C1 segment of cervical spinal cord (tissue), 14 donors: ENCODE measurements around the gene PAX2.
A peak's percentile ranks its signal among the peaks of the same experiment; 100 is the strongest.

Source experiments
- DNase-seq, 14 donors: peaks; one replicate each; lab custom pipeline; 2025; lab: John Stamatoyannopoulos, UW

PAX2 gene

DNA sequence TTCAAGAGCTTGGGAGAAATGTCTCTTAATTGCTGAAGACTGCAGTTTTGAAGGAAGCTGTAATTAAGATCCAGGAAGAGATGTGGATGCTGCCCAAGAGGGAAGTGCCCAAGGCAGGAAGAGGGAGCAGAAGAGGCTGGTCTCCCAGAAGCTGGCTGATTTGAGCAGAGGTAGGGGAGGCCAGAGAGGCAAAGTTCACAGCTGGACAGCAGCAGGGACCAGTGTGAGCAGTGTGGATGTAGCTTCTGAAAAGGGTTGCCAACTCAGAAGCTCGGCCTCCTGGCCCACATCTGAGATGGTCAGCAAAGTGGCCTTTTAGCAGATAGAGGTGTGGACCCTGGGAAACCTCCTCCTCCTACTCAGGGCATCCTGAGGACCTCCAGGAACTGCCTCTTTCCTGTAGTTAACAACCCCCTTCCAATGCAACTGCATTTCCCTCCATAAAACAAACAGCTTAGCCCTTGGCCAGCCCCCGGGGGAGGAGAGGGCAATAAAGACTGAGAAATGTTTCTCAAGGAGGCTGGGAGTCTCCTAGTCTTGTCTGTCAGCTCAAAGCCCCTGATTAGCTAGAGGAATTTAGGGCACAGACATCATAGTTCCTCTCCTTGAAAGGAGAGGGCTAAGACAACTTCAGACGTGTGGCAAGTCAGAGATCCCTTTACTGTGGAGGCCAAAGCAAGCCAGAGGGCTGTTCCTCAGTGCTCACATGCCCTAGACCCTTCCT, 69.5 kb downstream of the PAX2 start:
- DNase-seq = no peak

DNA sequence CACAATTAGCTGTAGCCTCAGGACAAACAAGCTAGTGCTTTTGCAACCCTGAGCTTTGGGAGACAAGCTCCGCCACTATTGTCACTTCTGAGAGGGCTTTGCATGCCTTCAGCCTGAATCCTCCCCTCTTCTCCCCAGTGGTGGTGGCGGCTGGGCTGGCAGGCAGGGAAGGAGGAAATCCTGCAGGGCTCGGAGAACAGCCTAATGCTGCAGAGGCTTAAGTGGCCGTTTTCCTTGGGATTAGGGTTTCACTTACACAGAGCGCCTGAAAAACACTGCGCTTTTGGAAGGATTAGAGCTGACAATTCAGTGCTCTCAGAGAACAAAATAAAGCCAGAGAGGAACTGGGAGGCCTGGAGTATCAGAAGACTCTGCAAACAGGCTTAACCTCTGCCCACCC, 71.3 kb downstream of the PAX2 start:
- no peak for DNase-seq

DNA sequence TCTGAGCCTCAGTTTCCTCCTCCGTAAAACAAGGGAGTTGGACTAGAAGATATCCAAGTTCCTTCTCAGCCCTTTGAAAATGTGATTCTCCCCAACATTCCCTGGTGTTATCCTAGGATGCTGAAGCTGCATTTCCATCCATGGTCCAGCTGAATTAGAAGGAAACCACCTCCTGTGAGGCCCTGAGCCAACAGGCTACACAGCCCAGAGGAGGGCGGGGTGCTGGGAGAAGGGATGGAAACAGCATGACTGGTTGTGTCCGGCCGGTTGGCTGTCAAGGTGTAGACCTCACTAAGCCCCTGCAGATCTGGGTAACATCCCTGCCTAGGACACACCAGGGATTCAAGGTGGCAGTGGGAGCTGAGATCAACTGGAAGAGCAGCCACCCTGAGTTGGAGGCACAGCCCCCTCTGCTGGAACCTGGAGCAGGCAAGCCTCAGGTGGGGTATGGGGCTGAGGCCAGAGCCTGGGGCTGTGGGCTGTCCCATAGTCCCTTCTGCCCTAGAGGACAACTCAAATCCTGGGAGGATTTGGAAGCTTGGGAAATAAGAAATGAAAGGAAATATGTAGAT, 72.0 kb downstream of the PAX2 start:
- no peak for DNase-seq

DNA sequence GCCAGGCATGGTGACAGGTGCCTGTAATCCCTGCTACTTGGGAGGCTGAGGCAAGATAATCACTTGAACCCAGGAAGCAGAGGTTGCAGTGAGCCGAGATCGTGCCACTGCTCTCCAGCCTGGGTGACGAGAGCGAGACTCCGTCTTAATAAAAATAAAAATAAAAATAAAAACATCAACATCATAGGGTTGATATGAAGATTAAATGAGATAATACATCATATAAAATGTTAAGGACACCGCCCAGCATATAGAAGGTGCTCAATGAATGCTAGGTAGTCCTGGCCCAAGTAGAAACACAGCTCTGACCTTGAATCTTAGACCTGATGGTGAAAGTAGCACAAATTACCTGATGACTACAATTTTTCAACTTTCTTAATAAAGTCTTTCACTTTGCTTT, 74.0 kb downstream of the PAX2 start:
- DNase-seq = no peak

GRCh38 chr10:100823194-100823593, 77.8 kb downstream of the PAX2 start:
- no peak for DNase-seq

DNA sequence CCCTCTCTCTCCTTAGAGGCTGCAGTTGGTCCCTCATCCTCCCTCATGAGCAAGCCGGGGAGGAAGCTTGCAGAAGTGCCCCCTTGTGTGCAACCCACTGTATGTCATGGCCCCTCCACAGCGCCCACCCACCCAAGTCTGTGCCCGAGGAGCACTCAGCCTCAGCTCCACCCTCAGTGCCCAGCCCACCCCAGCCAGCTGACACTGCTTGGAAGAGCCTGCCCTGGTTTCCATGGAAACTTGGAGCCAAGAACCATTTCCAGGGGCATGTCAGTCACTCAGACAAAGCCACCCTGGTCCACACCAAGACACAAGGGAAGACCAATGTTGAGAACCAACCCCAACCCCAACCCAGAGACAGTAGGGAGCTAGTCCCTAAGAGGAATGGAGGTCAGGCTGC, 79.5 kb downstream of the PAX2 start:
- no peak for DNase-seq

GRCh38 chr10:100825325-100825875, 80.0 kb downstream of the PAX2 start:
- no peak for DNase-seq

DNA sequence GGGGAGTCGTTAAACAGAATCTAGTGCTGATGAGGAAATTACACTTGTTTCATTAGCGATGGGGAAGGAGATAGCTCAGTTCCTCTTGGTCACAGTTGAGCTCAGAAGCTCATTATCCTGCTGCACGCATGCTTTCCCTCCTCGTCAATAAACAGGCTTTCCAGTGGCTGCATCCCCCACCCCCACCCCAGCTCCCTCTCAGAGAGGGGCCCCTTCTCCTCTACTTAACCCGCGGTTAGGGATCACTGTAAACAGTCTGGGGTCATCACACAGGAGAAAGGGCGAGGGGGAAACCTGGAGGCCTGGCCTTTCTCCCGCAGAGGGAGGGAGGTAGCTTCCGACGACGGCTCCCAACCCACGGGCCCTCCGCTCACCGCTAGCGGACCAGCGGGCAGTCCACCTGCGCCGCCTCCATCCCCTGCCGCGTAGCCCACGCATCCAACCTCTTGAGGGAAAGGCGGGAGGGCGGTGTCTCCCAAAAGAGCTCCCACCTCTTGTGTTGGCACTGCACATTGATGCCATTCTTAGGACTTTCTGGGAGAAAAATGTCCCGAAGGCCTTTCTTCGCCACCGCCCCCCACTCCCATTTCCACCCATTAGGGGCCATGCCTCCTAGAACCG, 80.8 kb downstream of the PAX2 start:
- DNase-seq = no peak

GRCh38 chr10:100826661-100826982, 81.2 kb downstream of the PAX2 start:
- DNase-seq = no peak

GRCh38 chr10:100826983-100827818, 81.8 kb downstream of the PAX2 start:
- no peak for DNase-seq

DNA sequence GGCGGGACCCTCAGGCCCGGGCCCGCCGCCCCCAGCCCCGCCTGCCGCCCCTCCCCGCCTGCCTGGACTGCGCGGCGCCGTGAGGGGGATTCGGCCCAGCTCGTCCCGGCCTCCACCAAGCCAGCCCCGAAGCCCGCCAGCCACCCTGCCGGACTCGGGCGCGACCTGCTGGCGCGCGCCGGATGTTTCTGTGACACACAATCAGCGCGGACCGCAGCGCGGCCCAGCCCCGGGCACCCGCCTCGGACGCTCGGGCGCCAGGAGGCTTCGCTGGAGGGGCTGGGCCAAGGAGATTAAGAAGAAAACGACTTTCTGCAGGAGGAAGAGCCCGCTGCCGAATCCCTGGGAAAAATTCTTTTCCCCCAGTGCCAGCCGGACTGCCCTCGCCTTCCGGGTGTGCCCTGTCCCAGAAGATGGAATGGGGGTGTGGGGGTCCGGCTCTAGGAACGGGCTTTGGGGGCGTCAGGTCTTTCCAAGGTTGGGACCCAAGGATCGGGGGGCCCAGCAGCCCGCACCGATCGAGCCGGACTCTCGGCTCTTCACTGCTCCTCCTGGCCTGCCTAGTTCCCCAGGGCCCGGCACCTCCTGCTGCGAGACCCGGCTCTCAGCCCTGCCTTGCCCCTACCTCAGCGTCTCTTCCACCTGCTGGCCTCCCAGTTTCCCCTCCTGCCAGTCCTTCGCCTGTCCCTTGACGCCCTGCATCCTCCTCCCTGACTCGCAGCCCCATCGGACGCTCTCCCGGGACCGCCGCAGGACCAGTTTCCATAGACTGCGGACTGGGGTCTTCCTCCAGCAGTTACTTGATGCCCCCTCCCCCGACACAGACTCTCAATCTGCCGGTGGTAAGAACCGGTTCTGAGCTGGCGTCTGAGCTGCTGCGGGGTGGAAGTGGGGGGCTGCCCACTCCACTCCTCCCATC, 82.7 kb downstream of the PAX2 start:
- peak in 1 of 14 donors; percentile 14 for DNase-seq

DNA sequence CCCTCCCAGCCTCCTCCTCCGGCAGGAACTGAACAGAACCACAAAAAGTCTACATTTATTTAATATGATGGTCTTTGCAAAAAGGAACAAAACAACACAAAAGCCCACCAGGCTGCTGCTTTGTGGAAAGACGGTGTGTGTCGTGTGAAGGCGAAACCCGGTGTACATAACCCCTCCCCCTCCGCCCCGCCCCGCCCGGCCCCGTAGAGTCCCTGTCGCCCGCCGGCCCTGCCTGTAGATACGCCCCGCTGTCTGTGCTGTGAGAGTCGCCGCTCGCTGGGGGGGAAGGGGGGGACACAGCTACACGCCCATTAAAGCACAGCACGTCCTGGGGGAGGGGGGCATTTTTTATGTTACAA, 83.3 kb downstream of the PAX2 start:
- no peak for DNase-seq

GRCh38 chr10:100829097-100829870, 83.9 kb downstream of the PAX2 start:
- no peak for DNase-seq

DNA sequence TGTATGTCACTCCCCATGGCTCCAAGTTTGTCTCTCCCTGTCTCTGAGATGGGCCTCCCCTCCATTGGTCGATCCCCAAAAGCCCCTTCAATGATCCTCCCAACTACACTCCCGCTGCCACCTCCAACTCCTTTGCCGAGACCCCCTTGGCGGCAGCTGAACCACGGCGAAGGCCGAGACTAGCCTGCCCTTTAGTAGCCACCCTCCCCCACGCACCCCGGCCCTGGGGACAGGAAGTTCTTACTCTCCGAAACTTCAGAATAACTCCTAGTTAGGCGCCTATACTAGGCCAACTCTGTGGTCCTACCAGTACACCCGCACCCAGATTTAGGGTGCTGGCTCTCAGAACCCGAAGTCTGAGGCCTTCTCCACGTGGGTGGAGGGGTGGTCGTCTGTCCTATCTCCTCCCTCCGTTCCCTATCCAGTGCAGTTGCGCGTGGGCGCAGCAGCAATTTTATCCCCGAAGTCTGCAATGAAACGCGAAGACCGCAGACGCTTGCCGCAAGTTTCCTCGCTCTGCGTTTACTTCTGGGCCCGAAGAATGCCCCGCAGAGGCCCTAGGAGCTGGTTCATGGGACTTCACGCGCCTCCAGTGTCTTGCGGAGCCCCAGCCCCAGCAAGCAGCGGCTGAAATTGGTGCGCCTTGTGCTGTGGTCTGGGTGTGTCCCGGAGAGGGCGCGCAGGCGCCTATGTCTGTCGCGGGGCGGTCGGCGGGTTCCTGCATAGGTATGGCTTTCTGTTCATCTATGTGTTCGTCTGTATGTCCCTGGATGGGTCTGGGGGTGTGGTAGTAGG, 84.7 kb downstream of the PAX2 start:
- DNase-seq = no peak

GRCh38 chr10:100830728-100831111, 85.3 kb downstream of the PAX2 start:
- no peak for DNase-seq

GRCh38 chr10:100831742-100832141, 86.4 kb downstream of the PAX2 start:
- no peak for DNase-seq

DNA sequence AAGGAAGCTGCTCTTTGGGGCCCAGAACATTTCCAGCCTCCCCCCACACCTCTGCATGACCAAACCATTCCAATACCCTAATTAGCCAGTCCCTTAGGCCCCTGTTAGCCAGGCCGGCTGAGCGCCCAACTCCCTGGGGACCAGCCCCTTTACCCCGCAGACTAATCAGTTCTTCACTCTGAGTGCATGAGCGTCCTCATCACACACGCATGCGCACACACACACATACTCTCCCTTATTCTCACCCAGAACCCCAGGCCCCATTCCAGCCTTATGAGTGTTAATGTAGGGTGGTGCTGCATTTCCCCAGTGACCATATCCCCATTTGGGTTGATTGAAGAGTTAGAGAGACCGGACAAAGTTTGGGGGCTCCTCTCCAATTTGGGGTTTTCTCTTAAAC, 90.4 kb downstream of the PAX2 start:
- DNase-seq = no peak

DNA sequence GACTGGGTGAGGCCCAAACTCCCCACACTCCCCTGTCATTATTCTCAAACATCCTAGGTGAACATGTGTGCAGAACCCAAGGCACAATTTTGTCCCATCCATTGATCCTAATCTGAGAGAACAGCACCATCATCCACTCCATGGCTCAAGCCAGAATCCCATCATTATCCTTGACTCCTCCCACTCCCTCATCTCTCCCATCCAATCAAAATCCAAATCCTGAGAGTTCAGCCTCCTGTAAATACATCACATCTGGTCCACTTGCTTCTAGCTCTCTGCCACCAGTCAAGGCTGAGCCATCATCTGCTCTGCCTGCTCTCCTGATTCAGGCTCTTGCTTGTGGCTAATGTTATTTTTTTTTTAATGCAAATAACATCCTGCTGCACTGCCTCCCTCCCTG, 91.5 kb downstream of the PAX2 start:
- DNase-seq = no peak

GRCh38 chr10:100837300-100837699, 91.9 kb downstream of the PAX2 start:
- no peak for DNase-seq

DNA sequence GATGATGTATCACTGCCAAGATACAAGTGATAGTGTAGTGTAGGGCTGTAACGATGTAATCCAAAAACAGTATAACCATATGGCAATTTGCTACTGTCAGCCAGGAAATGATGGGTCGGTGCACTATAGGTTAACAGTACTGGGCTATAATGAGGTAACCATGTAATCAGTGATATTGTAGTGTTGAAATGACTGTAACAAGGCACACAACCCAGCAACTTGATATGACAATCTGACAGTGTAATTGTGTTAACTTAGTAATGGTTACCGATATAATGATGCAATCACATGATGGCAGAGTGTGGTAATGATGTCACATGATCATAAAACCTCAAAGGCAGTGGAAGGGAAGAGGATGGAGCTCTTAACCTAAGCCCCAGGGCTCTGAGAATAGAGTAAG, 93.6 kb downstream of the PAX2 start:
- no peak for DNase-seq
